HG03064 (cell line): ENCODE measurements around the gene CAAP1.
"Not testable (repeated sequence)": the region's sequence is repeated elsewhere in the genome, so short reads cannot be mapped to it uniquely, and the experiment has no call there.

Experiments
- ATAC-seq: cut with Tn5 transposase; IDR thresholded peaks from one replicate; pipeline ENCODE4 v1.9.1; 2021; ENCODE audit warnings: low read depth; ENCODE audit not compliant: unreplicated experiment

CAAP1 gene

DNA sequence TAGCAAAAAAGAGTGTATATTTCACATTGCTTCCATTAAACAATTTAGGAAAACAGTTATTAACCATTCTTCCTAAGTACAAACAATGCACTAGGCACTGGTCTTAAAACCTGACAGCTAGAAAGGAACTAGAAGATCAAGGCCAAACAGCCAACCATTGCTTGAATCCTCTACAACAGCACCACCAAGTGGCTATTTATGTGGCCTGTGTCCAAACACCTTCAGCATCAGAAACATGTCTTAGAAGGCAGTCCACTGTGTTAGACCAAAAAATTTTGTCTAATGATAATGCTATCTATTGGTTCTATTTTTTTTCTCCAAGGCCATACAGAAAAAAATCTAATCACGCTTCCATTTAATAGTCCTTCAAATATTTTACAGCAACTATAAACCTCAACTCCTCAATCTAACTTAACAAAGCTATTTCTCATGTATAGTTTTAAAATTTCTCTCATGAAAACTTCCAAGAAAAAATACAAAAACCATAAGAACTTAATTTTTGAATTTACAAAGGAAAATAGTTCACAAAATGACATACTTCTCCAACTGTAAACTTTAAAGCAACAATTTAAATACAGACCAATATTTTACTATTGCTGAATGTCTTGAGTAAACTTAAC lies 36.1 kb downstream of the CAAP1 start:
- ATAC-seq = no peak

DNA sequence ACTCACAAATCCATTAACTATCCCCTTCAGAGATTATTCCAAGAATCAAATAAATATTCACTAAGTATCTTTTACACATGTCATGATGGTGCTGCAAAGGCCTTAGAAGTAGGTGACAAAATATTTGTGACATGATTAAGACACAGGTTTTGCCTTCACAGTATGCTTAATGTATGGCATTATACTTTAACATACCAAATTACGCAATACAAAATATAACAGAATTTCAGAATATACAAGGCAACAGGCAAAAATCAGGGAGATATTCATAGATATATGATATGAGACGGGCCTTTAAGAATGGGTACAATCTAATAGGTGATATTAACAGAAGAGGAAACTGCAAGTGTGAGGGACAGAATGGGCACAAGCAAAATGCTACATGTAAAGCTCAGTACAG lies 41.6 kb downstream of the CAAP1 start:
- ATAC-seq = no peak

- no peak for ATAC-seq
Observed at GRCh38 chr9:26833792-26834191, 58.8 kb downstream of the CAAP1 start.

- ATAC-seq = not testable (repeated sequence)
Observed at GRCh38 chr9:26828391-26828955, 64.1 kb downstream of the CAAP1 start.

- ATAC-seq = no peak
Observed at GRCh38 chr9:26814799-26815198, 77.8 kb downstream of the CAAP1 start.

GRCh38 chr9:26813247-26813646 lies 79.4 kb downstream of the CAAP1 start:
- ATAC-seq = no peak

GRCh38 chr9:26812217-26812616 lies 80.4 kb downstream of the CAAP1 start:
- ATAC-seq = no peak

DNA sequence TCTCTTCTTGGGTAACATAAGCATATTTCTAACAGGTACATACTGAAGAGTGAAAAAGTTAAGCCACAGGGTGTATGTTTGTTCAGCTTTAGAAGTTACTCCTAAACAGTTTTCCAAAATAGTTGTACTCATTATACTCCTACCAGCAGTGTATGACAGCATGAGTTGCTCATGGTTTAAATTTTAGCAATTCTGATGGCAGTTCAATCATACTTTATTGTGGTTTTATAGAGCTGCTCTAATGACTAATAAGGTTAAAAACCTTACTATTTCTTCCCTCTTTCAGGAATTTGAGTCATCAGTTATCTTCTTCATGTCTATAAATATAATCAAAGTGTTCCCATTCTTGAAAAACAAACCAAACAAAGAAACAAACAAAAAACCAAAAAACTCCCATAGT lies 81.5 kb downstream of the CAAP1 start:
- ATAC-seq = no peak

GRCh38 chr9:26809795-26810194 lies 82.8 kb downstream of the CAAP1 start:
- no peak for ATAC-seq

- ATAC-seq = no peak
Observed at GRCh38 chr9:26807161-26807560, 85.4 kb downstream of the CAAP1 start.

- no peak for ATAC-seq
Observed at GRCh38 chr9:26802921-26803320, 89.7 kb downstream of the CAAP1 start.

GRCh38 chr9:26801772-26802171 lies 90.8 kb downstream of the CAAP1 start:
- no peak for ATAC-seq

GRCh38 chr9:26800322-26800721 lies 92.3 kb downstream of the CAAP1 start:
- ATAC-seq = no peak

DNA sequence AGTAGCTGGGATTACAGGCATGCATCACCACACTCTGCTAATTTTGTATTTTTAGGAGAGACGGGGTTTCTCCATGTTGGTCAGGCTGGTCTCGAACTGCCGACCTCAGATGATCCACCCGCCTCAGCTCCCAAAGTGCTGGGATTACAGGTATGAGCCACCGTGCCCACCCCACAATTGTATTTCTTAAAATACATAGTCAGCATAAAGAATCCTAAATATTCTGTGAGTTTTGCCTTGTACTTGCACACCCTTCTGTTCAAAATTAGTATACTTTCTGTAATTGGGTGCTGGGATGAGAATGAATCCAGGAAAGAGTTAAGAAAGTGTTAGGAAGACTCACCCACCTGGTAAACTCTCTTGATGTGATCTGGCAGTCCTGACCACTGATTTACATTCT lies 101.3 kb downstream of the CAAP1 start:
- ATAC-seq = no peak
